ENCODE measurements around the gene S100A7. TPM values are rescaled to one million over a fixed set of nuclear protein-coding genes. Genes with fewer than 3 reads are reported as not detected.

The S100A7 gene
- not detected in 2 replicates for total RNA-seq

DNA sequence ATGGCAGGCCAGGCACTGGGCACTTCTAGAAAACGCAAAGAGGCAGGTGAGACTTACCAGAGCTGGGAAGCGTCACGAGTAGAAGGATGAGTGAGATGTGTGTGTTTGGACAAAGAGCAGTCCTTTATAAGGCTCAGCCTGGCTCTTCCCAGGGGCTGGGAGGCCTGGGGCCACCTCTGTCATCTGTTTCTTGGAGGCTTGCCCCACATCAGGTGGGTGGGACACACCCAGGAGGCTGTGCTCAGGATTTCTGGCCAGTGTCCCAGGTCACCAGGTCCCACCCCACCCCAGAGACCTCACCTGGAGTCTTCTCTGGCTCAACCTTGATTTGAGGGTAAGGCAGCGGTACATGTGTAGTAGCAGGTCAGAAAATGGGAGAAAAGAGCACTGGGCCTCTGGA, at the start of gene S100A7:
S100A7 (minus strand) TSS at position 101 of the 400 bp plus-strand sequence. CDS start 1,638 bp downstream, outside the sequence.
- Histone ChIP-seq H3K36me3 (ENCODE audit: control insufficient read depth, insufficient read depth, low read length) (no peaks in the 10 kb centered on the region), H3K4me3 (ENCODE audit: low read depth, low read length) (no peak within 1 kb of the TSS), H3K27me3 (ENCODE audit: control insufficient read depth, insufficient read depth, low read length) (peaks cover 4% of the 10 kb centered on the region)
- TF ChIP-seq, protein P1, sequence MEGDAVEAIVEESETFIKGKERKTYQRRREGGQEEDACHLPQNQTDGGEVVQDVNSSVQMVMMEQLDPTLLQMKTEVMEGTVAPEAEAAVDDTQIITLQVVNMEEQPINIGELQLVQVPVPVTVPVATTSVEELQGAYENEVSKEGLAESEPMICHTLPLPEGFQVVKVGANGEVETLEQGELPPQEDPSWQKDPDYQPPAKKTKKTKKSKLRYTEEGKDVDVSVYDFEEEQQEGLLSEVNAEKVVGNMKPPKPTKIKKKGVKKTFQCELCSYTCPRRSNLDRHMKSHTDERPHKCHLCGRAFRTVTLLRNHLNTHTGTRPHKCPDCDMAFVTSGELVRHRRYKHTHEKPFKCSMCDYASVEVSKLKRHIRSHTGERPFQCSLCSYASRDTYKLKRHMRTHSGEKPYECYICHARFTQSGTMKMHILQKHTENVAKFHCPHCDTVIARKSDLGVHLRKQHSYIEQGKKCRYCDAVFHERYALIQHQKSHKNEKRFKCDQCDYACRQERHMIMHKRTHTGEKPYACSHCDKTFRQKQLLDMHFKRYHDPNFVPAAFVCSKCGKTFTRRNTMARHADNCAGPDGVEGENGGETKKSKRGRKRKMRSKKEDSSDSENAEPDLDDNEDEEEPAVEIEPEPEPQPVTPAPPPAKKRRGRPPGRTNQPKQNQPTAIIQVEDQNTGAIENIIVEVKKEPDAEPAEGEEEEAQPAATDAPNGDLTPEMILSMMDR (IDR thresholded peaks at IDR 0.05; ENCODE audit: insufficient read depth, low read length, poor library complexity, severe bottlenecking): no peak
- no peak for DNase-seq (ENCODE audit: low read depth)

GRCh38 chr1:153509729-153510354, 49.4 kb upstream of the S100A7 start:
- no peak overlapping the region for H3K4me3 ChIP-seq (ENCODE audit: low read depth, low read length)
- no peak for DNase-seq (ENCODE audit: low read depth)
- TF ChIP-seq, protein P1 (IDR thresholded peaks at IDR 0.05; ENCODE audit: insufficient read depth, low read length, poor library complexity, severe bottlenecking): peak; percentile 65
- no peaks in the 10 kb centered on the region for H3K36me3 ChIP-seq (ENCODE audit: control insufficient read depth, insufficient read depth, low read length)
- H3K27me3 ChIP-seq (ENCODE audit: control insufficient read depth, insufficient read depth, low read length): no peaks in the 10 kb centered on the region

- DNase-seq (ENCODE audit: low read depth): no peak
- H3K4me3 ChIP-seq (ENCODE audit: low read depth, low read length): no peak overlapping the region
- H3K36me3 ChIP-seq (ENCODE audit: control insufficient read depth, insufficient read depth, low read length): no peaks in the 10 kb centered on the region
- H3K27me3 ChIP-seq (ENCODE audit: control insufficient read depth, insufficient read depth, low read length): no peaks in the 10 kb centered on the region
- TF ChIP-seq, protein P1 (IDR thresholded peaks at IDR 0.05; ENCODE audit: insufficient read depth, low read length, poor library complexity, severe bottlenecking): no peak
Measured at GRCh38 chr1:153509036-153509435, 48.6 kb upstream of the S100A7 start.

GRCh38 chr1:153507926-153508583, 47.6 kb upstream of the S100A7 start:
- no peak for DNase-seq (ENCODE audit: low read depth)
- no peak overlapping the region for H3K4me3 ChIP-seq (ENCODE audit: low read depth, low read length)
- H3K36me3 ChIP-seq (ENCODE audit: control insufficient read depth, insufficient read depth, low read length): no peaks in the 10 kb centered on the region
- H3K27me3 ChIP-seq (ENCODE audit: control insufficient read depth, insufficient read depth, low read length): no peaks in the 10 kb centered on the region
- TF ChIP-seq, protein P1 (IDR thresholded peaks at IDR 0.05; ENCODE audit: insufficient read depth, low read length, poor library complexity, severe bottlenecking): no peak

DNA sequence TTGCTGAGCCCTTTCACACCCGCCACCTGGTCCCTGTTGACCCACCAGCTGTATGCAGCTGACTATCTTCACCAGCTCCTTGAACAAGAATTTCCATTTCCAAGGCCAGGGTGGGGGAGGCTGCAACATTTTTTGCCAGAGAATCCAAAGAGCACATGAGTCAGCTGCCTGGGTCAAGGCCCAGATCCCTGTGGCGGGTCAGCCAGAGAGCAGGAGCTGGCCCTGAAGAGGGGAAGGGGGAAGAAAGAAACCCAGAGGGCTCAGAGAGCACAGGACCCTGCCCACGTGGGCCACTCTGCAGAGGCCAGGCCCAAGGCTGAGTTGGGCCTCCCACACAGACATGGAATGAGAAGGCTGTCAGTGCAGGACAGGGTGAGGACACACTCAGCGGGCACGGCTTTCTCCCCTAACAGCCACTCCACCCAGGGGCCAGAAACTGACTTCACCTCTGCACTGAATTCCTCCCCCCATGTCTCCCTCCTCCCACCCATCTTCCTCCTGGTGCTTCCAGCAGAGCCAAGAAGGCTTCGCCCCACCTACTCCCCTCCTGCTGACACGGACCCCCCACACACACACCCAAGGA, 46.5 kb upstream of the S100A7 start:
- TF ChIP-seq, protein P1 (IDR thresholded peaks at IDR 0.05; ENCODE audit: insufficient read depth, low read length, poor library complexity, severe bottlenecking): no peak
- Histone ChIP-seq H3K4me3 (ENCODE audit: low read depth, low read length) (no peak overlapping the region), H3K36me3 (ENCODE audit: control insufficient read depth, insufficient read depth, low read length) (no peaks in the 10 kb centered on the region), H3K27me3 (ENCODE audit: control insufficient read depth, insufficient read depth, low read length) (no peaks in the 10 kb centered on the region)
- no peak for DNase-seq (ENCODE audit: low read depth)

All from kidney epithelial cell (primary cell).